Fibroblast of the aortic adventitia (primary cell): ENCODE data around the gene ARHGEF4. TPM values are rescaled to one million over a fixed set of nuclear protein-coding genes. Genes with fewer than 3 reads are reported as not detected.

Experiments used
- DNase-seq: peaks from one replicate; pipeline ENCODE4 v3.0.0-alpha.2; 2010; ENCODE audit warnings: low read depth
- H3K4me3 ChIP-seq: 2 replicates; pipeline ENCODE4 v1.5.1; 2011; ENCODE audit warnings: low read depth, mild to moderate bottlenecking, control low read depth, low read length, moderate library complexity
- total RNA-seq: library from RNA; depleted of rRNA; stranded (reverse); fragments of >200 nt; gene quantifications from 2 replicates; pipeline ENCODE4 v1.2.3, GENCODE V29; 2012; ENCODE audit warnings: low replicate concordance
- TF ChIP-seq, protein P1 (sequence below): IDR thresholded peaks from 2 replicates; pipeline ENCODE4 v1.5.1; 2011; ENCODE audit warnings: mild to moderate bottlenecking, low read length, control low read depth, inconsistent platforms; ENCODE audit not compliant: insufficient read depth

ARHGEF4 gene
- total RNA-seq, 1 donor, result 5.2 TPM

DNA sequence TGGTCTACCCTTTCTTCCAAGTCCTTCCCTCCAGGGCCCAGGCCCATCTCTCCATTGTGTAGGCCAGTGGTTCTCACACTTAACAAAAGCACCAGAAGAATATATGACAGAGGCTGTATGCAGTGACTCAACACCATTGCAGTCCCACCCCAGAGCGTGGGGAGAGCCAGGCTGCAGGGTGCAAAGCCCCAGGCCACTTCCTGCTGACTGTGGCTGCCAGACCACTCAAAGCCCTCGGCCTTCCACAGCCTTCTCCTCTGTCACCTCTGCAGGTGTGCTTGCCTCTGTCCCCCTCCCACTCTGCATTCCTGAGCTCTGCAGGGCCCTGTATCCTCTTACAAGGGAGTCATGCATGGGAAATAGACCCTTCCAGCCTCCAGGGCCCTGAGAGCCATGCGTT lies 40.4 kb upstream of the ARHGEF4 start:
- H3K4me3 ChIP-seq, result no peak overlapping the region
- no peak for DNase-seq
- TF ChIP-seq, protein P1, sequence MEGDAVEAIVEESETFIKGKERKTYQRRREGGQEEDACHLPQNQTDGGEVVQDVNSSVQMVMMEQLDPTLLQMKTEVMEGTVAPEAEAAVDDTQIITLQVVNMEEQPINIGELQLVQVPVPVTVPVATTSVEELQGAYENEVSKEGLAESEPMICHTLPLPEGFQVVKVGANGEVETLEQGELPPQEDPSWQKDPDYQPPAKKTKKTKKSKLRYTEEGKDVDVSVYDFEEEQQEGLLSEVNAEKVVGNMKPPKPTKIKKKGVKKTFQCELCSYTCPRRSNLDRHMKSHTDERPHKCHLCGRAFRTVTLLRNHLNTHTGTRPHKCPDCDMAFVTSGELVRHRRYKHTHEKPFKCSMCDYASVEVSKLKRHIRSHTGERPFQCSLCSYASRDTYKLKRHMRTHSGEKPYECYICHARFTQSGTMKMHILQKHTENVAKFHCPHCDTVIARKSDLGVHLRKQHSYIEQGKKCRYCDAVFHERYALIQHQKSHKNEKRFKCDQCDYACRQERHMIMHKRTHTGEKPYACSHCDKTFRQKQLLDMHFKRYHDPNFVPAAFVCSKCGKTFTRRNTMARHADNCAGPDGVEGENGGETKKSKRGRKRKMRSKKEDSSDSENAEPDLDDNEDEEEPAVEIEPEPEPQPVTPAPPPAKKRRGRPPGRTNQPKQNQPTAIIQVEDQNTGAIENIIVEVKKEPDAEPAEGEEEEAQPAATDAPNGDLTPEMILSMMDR, result no peak

DNA sequence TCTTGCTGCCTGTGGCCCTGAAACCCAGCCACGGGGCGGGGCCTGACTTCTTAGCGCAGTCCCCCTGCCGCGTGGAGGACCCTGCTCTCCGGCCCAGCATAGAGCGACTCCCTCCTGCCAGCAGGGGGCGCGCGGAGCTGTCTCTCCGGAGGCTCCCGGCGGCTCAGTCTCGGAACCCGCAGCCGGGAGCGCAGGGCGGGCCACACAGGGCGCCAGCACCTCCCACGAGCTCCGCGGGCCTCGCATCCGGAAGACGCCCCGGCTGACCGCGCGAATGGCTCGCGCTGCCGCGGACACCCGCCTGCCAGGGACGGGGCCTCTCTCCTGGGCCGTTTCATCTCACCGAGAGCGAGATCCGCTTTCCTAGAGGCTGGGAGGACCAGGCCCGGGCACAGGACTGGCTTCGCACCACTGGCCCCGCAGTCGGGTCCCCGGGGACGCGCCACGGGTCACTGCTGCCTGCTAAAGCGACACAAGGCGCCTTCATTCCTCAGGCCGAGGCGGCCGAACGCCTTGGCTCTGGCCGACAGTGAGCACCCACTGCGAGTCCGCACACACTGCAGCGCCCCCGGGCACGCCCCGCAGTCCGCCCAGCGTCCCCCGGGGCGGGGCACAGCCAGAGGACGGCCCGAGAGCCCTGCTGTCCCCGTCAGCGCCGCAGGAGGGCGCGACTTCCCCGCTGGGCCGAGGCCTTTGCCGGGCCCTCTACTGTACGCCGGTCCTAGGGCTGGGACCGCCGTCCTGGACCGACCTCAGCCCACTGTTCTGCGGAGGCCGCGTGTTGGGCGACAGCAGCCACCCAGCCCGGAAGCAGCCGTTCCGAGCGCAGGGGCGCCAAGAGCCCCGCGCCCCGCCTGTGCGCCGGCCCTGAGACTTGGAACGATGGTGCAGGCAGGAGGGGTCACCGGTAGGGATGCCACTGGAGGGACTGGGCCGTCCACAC lies 39.0 kb upstream of the ARHGEF4 start:
- TF ChIP-seq, protein P1, result peak; percentile 85
- DNase-seq, result peak; percentile 77
- H3K4me3 ChIP-seq, result peak overlapping the region; percentile 79

DNA sequence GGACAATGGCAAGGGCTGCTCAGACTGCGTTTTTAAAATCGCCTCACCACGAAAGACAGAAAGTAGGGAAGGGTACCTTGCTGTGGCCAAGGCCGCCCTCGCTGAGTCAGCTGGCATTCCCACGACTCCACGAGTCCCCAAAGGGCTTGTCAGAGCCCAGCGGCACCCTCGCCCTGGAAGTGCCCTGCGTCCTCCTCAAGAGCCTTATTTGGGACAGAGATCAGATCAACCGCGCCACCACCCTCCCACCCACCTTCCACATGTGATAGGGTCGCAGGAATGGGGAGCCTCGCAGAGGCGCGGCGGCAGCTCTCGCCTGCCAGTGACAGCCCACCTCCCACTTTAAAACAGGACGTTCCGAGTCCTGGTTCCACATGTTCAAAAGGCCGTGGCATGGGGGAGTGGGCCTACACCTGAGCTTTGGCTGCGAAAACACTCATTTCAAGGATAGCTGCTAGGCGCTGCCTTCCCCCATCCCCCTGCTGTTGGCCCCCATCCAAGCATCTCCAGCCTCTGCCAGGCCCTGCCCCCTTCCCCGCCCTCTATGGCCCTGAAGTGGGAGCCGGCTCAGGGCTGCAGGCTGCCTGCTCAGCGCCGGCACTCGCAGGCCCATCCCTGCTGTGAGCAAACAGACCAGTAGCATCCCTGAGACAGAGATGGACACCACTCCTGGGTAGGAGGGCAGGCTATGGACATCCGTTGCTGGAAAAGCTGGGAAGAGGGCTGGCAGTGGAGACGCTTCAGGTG lies 38.1 kb upstream of the ARHGEF4 start:
- TF ChIP-seq, protein P1, result no peak
- peak overlapping the region; percentile 79 for H3K4me3 ChIP-seq
- peak; percentile 7 for DNase-seq

DNA sequence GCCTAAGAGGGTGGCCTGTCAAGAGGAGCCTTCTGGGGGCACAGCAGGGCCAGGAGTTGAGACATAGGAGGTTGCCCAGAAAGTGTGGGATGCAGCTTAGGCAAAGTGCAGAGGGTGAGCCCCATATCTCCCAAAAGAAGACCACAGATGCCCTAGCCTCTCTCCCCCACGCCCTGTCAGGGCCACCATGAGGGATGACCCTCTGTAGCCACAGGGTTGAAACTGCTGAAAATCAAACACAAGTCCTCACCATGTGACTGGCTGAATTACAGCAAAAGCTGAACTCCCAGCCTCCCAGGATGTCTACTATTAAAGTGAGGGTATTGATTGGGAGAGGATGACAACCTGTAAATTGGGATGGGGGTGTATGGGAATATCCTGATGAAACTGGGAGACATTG lies 37.4 kb upstream of the ARHGEF4 start:
- no peak for DNase-seq
- TF ChIP-seq, protein P1, result no peak
- H3K4me3 ChIP-seq, result no peak overlapping the region

DNA sequence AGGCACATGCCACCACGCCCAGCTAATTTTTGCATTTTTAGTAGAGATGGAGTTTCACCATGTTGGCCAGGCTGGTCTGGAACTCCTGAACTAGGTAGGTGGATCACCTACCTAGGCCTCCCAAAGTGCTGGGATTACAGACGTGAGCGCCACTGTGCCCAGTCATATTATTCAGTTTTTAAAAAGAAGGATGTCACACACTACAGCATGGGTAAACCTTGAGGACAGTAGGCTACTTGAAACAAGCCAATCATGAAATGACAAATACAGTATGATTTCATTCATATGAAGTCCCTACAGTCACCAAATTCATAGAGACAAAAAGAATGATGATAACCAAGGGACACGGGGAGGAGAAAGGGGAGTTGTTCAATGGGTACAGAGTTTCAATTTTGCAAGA lies 31.1 kb upstream of the ARHGEF4 start:
- TF ChIP-seq, protein P1, result no peak
- no peak for DNase-seq
- H3K4me3 ChIP-seq, result no peak overlapping the region

DNA sequence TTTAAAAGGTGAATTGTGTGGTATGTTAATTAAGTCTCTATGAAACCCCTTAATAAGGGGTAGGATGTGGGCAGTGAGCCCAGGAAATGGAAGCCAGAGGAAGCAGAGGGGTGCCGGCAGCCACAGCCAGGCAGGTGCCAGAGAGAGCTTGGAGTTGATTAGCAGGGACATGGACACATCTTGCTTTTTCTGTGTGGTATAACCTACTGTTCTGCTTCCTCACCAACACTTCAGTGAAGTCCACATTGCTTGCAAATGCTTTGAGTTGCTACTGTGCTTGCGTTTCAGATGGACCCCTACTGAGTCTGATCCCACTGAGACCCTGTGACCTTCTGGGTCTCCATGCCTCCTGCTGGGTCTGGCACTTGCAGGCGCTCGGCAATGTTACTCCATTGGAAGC lies 30.3 kb upstream of the ARHGEF4 start:
- TF ChIP-seq, protein P1, result no peak
- DNase-seq, result no peak
- H3K4me3 ChIP-seq, result no peak overlapping the region
